ENCODE results near the gene R3HDM2.

GRCh38 chr12:57240926-57241401 is 189.9 kb downstream of the R3HDM2 start:
- TF ChIP-seq, protein P1, sequence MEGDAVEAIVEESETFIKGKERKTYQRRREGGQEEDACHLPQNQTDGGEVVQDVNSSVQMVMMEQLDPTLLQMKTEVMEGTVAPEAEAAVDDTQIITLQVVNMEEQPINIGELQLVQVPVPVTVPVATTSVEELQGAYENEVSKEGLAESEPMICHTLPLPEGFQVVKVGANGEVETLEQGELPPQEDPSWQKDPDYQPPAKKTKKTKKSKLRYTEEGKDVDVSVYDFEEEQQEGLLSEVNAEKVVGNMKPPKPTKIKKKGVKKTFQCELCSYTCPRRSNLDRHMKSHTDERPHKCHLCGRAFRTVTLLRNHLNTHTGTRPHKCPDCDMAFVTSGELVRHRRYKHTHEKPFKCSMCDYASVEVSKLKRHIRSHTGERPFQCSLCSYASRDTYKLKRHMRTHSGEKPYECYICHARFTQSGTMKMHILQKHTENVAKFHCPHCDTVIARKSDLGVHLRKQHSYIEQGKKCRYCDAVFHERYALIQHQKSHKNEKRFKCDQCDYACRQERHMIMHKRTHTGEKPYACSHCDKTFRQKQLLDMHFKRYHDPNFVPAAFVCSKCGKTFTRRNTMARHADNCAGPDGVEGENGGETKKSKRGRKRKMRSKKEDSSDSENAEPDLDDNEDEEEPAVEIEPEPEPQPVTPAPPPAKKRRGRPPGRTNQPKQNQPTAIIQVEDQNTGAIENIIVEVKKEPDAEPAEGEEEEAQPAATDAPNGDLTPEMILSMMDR (IDR thresholded peaks at IDR 0.05): no peak
- no peak for TF ChIP-seq POLR2A (IDR thresholded peaks at IDR 0.05)

All from breast epithelium (tissue), 3 donors.